ENCODE results near the gene CHAD. TPM values are rescaled to one million over a fixed set of nuclear protein-coding genes. Genes with fewer than 3 reads are reported as not detected.

CHAD gene
- polyA plus RNA-seq, 1 of the 3 experiments (the other 2 are of a cell fraction): not detected

DNA sequence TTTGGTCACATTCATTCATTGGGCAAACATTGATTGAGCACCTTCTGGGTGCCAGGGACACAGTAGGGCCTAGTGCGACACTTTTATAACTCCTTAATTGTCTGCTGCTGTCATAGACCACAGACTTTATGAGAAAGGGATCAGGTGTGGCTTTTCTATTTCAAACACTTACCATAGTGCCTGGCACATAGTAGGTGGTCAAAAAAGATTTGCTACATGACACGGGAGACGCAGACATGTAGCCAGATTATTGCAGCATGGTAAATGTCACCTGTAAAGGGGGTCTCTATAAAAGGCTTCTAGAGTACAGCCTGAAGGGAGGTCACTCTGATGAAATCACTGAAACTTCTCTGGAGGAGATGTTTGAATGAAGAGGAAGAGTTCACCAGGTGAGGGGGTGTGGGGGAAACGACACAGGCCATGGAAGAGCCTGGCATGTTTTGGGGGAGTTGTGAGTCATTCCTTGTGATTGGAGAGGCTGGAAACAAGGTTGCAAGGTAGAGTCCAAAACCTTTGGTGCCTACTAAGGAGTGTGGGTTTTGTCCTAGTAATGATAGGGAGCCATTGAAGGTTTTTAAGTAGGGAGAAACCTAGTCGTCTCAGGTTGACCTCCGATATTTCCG is 11.6 kb upstream of the CHAD start:
- TF ChIP-seq, protein P1, sequence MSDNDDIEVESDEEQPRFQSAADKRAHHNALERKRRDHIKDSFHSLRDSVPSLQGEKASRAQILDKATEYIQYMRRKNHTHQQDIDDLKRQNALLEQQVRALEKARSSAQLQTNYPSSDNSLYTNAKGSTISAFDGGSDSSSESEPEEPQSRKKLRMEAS (IDR thresholded peaks at IDR 0.05; ENCODE audit: low read depth): no peak
- TF ChIP-seq TAF1 (IDR thresholded peaks at IDR 0.05; ENCODE audit: borderline replicate concordance, low read depth, low read length): no peak
- TF ChIP-seq RXRA (IDR thresholded peaks at IDR 0.05; ENCODE audit: borderline replicate concordance, low read depth): no peak
- no peak for TF ChIP-seq TEAD4 (IDR thresholded peaks at IDR 0.05; ENCODE audit: borderline replicate concordance, insufficient read depth)
- no peak for TF ChIP-seq PBX3 (IDR thresholded peaks at IDR 0.05)
- no peak for TF ChIP-seq NRF1 (IDR thresholded peaks at IDR 0.05; ENCODE audit: low read depth, low read length)
- no peak for TF ChIP-seq RCOR1 (IDR thresholded peaks at IDR 0.05; ENCODE audit: low read length)
- no peak for TF ChIP-seq SMC3 (IDR thresholded peaks at IDR 0.05; ENCODE audit: low read depth, low read length)
- TF ChIP-seq YY1 (IDR thresholded peaks at IDR 0.05; ENCODE audit: low read depth): no peak
- no peak for TF ChIP-seq JUND (IDR thresholded peaks at IDR 0.05)
- TF ChIP-seq, protein P2, sequence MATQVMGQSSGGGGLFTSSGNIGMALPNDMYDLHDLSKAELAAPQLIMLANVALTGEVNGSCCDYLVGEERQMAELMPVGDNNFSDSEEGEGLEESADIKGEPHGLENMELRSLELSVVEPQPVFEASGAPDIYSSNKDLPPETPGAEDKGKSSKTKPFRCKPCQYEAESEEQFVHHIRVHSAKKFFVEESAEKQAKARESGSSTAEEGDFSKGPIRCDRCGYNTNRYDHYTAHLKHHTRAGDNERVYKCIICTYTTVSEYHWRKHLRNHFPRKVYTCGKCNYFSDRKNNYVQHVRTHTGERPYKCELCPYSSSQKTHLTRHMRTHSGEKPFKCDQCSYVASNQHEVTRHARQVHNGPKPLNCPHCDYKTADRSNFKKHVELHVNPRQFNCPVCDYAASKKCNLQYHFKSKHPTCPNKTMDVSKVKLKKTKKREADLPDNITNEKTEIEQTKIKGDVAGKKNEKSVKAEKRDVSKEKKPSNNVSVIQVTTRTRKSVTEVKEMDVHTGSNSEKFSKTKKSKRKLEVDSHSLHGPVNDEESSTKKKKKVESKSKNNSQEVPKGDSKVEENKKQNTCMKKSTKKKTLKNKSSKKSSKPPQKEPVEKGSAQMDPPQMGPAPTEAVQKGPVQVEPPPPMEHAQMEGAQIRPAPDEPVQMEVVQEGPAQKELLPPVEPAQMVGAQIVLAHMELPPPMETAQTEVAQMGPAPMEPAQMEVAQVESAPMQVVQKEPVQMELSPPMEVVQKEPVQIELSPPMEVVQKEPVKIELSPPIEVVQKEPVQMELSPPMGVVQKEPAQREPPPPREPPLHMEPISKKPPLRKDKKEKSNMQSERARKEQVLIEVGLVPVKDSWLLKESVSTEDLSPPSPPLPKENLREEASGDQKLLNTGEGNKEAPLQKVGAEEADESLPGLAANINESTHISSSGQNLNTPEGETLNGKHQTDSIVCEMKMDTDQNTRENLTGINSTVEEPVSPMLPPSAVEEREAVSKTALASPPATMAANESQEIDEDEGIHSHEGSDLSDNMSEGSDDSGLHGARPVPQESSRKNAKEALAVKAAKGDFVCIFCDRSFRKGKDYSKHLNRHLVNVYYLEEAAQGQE (IDR thresholded peaks at IDR 0.05; ENCODE audit: low read depth, low read length): no peak
- Histone ChIP-seq H2AFZ (ENCODE audit: low read depth) (no peak overlapping the region), H3K4me2 (peak overlapping the region; percentile 92), H3F3A (replicated peaks; ENCODE audit: insufficient read depth) (peaks cover 17% of the 10 kb centered on the region), H3K79me2 (ENCODE audit: insufficient read depth) (peaks cover 16% of the 10 kb centered on the region), H3K27me3 (ENCODE audit: insufficient read depth) (no peaks in the 10 kb centered on the region), H3K36me3 (replicated peaks in 1 of 2; ENCODE audit: control insufficient read depth in 1 of 2, insufficient read depth in 2 of 2, low read length in 1 of 2) (peaks cover 15 to 44% of the 10 kb centered on the region in 2 experiments), H3K4me1 (ENCODE audit: control insufficient read depth in 1 of 2, insufficient read depth in 2 of 2, low read depth in 1 of 2, low read length in 1 of 2) (peaks cover 10 to 17% of the 10 kb centered on the region in 2 experiments; a peak in 2 of 4 replicates), H3K4me3 (ENCODE audit: low read depth in 2 of 2, low read length in 1 of 2) (peak overlapping the region; percentile 80 to 90; a peak in 2 of 4 replicates), H4K20me1 (ENCODE audit: insufficient read depth) (no peaks in the 10 kb centered on the region), H3K9me3 (no peaks in the 10 kb centered on the region), H3K9me2 (no peaks in the 10 kb centered on the region), H3K9ac (no peak overlapping the region), H3K27ac (ENCODE audit: low read depth in 2 of 2, low read length in 1 of 2) (no peak overlapping the region)
- 97% methylated on average over 7 of the region's 7 CpGs for WGBS (ENCODE audit: low lambda C conversion rate)
- ChIA-PET CTCF (interaction anchor here (0.6 to 9.8 kb wide), 54 partner anchors 8 to 376 kb away, joined by 3 to 183 read pairs (median 7); partner anchors contain the start of genes CHAD, COL1A1, EPN3 and LRRC59), POLR2A (interaction anchor here (0.9 to 1.4 kb wide), 2 partner anchors 83 to 134 kb away, joined by 3 to 10 read pairs; partner anchors contain the start of gene LRRC59)
- no peak for DNase-seq
